HFF-Myc (cell line): ENCODE measurements around the gene YIPF6.
"Not testable (repeated sequence)": the region's sequence is repeated elsewhere in the genome, so short reads cannot be mapped to it uniquely, and the experiment has no call there.

Experiments used
- DNase-seq: peaks from one replicate; pipeline ENCODE4 v3.0.0-alpha.2; 2011; ENCODE audit warnings: low read depth; ENCODE audit errors: extremely low read depth
- H3K4me3 ChIP-seq: replicated peaks from 2 replicates; pipeline ENCODE4 v1.5.1; 2011; ENCODE audit warnings: low read depth, mild to moderate bottlenecking, control low read depth, low read length
- TF ChIP-seq, protein P1 (sequence below): IDR thresholded peaks from 2 replicates; pipeline ENCODE4 v1.5.1; 2012; ENCODE audit warnings: mild to moderate bottlenecking, low read depth, low read length, control low read depth; ENCODE audit errors: missing control alignments

YIPF6 gene

DNA sequence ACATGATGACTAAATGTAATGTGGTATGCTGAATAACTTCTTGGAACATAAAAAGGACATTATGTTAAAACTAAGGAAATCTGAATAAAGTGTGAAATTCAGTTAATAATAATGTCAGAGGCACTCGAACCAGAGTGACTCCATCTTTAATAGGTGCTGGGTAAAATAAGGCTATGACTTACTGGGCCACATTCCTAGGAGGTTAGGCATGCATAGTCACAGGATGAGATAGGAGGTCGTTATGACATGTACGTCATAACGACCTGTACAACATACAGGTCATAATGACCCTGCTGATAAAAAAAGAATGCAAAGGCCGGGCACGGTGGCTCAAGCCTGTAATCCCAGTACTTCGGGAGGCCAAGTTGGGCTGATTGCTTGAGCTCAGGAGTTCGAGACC, 36.7 kb upstream of the YIPF6 start:
- no peak overlapping the region for H3K4me3 ChIP-seq
- no peak for DNase-seq
- TF ChIP-seq, protein P1, sequence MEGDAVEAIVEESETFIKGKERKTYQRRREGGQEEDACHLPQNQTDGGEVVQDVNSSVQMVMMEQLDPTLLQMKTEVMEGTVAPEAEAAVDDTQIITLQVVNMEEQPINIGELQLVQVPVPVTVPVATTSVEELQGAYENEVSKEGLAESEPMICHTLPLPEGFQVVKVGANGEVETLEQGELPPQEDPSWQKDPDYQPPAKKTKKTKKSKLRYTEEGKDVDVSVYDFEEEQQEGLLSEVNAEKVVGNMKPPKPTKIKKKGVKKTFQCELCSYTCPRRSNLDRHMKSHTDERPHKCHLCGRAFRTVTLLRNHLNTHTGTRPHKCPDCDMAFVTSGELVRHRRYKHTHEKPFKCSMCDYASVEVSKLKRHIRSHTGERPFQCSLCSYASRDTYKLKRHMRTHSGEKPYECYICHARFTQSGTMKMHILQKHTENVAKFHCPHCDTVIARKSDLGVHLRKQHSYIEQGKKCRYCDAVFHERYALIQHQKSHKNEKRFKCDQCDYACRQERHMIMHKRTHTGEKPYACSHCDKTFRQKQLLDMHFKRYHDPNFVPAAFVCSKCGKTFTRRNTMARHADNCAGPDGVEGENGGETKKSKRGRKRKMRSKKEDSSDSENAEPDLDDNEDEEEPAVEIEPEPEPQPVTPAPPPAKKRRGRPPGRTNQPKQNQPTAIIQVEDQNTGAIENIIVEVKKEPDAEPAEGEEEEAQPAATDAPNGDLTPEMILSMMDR, result no peak

- TF ChIP-seq, protein P1, result peak; percentile 38
- H3K4me3 ChIP-seq, result no peak overlapping the region
- DNase-seq, result peak; percentile 15
Measured at GRCh38 chrX:68462653-68463052, 36.2 kb upstream of the YIPF6 start.

DNA sequence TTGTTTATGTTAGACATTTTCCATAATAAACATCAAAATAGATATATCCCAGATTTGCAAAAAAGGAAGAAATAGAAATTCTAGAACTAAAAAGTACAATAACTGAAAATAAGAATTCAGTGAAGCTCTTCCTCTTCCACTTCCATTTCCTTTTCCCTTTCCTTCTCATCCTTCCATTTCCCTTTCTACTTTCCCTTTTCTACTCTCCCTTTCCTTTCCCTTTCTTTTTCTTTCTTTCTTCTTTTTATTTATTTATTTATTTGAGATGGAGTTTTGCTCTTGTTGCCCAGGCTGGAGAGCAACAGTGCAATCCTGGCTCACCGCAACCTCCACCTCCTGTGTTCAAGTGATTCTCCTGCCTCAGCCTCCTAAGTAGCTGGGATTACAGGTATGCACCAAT, 35.0 kb upstream of the YIPF6 start:
- H3K4me3 ChIP-seq, result no peak overlapping the region
- DNase-seq, result no peak
- TF ChIP-seq, protein P1, result no peak

- H3K4me3 ChIP-seq, result no peak overlapping the region
- TF ChIP-seq, protein P1, result no peak
- no peak for DNase-seq
Measured at GRCh38 chrX:68464796-68465195, 34.1 kb upstream of the YIPF6 start.

- TF ChIP-seq, protein P1, result no peak
- no peak for DNase-seq
Measured at GRCh38 chrX:68480969-68481368, 17.9 kb upstream of the YIPF6 start.

DNA sequence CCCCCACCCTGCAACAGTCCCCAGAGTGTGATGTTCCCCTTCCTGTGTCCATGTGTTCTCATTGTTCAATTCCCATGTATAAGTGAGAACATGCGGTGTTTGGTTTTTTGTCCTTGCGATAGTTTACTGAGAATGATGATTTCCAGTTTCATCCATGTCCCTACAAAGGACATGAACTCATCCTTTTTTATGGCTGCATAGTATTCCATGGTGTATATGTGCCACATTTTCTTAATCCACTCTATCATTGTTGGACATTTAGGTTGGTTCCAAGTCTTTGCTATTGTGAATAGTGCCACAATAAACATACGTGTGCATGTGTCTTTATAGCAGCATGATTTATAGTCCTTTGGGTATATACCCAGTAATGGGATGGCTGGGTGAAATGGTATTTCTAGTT, 12.7 kb upstream of the YIPF6 start:
- DNase-seq, H3K4me3 ChIP-seq: not testable (repeated sequence)

More at GRCh38 chrX:68480969-68481368, 17.9 kb upstream of the YIPF6 start:
- no peak overlapping the region for H3K4me3 ChIP-seq

- no peak for DNase-seq
- H3K4me3 ChIP-seq, result no peak overlapping the region
- TF ChIP-seq, protein P1, result no peak
Measured at GRCh38 chrX:68487254-68487653, 11.6 kb upstream of the YIPF6 start.
